K562 treated with DMSO at 1 percent for 24 hours (cell line): Measurements from ENCODE around the gene DCAF12L1. TPM values are rescaled to one million over a fixed set of nuclear protein-coding genes. Genes with fewer than 3 reads are reported as not detected.

ENCODE experiments used
- total RNA-seq: library from RNA; unstranded; fragments of 300-600 nt; gene quantifications from 2 replicates; pipeline ENCODE4 v1.2.3, GENCODE V29; 2022; ENCODE audit warnings: low read depth; ENCODE audit not compliant: insufficient read depth

Gene DCAF12L1
- not detected in 2 replicates for total RNA-seq

DNA sequence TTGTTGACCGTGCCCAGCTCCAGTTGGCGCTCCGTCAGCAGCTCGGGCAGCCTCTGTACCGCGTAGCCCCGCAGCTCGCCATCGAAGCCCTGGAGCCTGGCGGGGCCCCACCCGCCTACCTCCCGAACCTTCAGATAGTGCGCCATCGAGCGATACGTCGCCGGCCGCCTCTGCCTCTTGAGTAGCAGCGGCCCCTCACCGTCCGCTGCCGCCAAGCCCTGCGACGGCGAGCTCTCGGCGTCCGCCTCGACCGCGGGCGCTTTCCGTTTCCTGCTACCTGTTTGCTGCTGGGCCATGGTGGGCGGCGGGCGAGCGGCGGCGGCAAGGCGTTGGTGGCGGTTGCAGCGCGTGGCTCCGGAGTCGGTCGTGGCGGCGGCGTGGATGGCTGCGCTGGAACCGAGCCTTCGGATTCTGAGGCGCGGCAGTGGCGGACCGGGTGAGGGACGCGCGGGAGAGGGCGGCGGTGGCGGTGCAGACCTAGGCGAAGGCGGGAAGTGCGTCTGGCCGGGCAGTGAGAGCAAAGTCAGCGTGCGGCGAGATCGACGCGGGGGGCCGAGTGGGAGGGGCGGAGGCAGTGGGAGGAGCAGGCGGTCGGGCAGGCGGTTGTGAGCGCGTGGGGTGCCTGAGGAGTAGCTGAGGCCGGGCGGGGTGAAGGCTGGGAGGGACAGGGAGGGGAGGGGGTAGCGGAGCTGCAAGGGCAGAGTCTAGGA is at the start of gene DCAF12L1:
Gene DCAF12L1 (minus strand): TSS at position 502 of the 710 bp plus-strand sequence. CDS start 206 bp downstream, at position 296.

